ENCODE results near the gene PTDSS2.
"Not testable (repeated sequence)": the region's sequence is repeated elsewhere in the genome, so short reads cannot be mapped to it uniquely, and the experiment has no call there.

Gene PTDSS2

DNA sequence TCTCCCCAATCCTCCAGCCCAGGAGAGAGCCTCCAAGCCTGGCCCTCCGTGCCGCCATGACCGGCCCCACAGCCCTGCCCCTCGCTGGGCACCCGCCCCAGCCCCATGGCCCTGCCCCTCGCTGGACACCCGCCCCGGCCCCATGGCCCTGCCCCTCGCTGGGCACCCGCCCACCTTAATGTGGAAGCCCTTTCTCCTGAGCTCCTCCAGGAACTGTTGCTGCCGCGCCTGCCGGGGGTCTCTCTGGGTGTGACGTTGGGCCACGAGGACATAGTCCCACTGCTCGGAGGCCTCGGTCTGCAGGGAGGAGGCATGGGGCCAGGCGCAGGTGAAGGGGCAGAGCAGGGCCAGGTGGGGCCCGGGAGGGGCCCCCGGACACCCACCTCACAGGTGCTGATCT, 16.4 kb upstream of the PTDSS2 start:
- DNase-seq: no peak

- DNase-seq: no peak
Observed at GRCh38 chr11:434496-434895, 15.6 kb upstream of the PTDSS2 start.

GRCh38 chr11:434999-435740, 14.9 kb upstream of the PTDSS2 start:
- not testable (repeated sequence) for DNase-seq

DNA sequence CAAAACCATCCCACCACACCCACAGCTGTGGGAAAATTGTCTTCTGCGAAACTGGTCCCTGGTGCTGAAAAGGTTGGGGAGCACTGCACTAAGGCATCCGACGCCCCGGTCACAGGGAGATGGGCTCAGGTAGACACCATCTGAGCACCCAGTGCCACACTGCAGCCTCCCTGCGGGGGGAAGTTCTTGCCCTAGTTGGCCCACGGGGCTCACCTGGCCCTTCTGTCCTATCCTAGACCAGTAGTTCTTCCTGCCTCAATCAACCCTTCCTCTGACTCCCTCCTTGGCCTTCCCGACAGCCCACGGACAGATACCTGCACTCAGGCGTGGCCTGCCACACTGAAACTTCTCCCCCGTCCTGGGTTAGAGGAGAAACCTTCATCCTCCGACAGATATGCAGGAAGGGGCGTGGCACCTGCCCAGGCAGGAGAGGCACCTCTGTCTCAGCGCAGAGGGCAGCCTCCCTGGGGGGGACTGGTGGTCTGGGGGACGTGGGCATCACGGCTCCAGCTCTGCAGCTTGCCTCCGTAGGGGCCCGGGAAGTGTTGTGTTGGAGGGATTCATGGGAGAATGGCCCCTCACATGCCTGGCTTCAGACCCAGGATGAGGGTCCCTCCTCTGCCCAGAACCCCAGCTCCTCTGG, 12.7 kb upstream of the PTDSS2 start:
- no peak for DNase-seq

- DNase-seq: no peak
Observed at GRCh38 chr11:438101-438844, 11.8 kb upstream of the PTDSS2 start.

- no peak for DNase-seq
Observed at GRCh38 chr11:439315-440064, 10.6 kb upstream of the PTDSS2 start.

GRCh38 chr11:440065-441042, 9.7 kb upstream of the PTDSS2 start:
- peak; percentile 44 for DNase-seq

- DNase-seq: peak; percentile 80
Observed at GRCh38 chr11:441043-441417, 9.0 kb upstream of the PTDSS2 start.

DNA sequence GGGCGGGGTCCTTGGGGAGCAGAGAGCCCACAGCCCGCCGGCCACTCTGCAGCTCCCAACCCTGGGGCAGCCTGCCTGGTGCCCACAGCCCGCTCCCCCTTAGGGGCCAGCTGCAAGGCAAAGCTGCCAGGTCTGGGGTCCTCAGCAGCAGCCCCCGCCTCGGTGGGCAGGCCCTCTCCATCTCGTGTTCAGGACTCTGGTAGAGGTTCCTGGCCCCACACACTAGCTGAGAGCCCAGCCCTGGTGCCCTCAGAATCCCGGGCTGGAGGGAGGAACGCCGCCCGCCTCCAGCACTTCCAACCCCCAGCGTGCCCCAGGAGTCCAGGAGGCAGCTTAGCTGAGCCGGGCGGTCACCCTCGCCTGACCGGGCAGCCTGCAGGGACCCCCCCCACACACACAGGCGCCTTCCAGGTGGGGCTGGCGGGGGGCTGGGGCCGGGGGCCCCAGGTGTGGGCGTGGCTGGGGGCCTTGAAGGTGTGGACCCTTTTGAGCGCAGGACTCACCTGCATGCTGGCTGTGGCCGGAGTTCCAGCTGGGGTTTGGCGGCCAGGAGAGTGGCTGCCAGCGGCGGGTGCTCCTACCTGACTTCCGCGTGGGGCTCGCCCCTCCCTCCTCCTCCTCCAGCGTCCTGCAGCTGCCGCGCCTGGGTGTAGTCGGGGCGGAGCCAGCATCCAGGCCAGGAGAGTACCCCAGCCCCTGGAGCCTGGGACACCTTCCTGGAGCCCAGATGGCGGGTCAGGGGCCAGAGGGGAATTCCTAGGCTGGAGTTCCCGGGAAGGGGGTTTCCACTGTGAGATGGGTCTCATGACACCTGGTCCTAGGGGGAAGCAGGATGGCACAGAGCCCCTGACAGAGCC, 8.4 kb upstream of the PTDSS2 start, which contains the start of gene ANO9:
TSS of gene ANO9 (minus strand) at position 594 of the 857 bp plus-strand sequence. CDS start at position 509, 85 bp downstream.
- DNase-seq: peak; percentile 96

DNA sequence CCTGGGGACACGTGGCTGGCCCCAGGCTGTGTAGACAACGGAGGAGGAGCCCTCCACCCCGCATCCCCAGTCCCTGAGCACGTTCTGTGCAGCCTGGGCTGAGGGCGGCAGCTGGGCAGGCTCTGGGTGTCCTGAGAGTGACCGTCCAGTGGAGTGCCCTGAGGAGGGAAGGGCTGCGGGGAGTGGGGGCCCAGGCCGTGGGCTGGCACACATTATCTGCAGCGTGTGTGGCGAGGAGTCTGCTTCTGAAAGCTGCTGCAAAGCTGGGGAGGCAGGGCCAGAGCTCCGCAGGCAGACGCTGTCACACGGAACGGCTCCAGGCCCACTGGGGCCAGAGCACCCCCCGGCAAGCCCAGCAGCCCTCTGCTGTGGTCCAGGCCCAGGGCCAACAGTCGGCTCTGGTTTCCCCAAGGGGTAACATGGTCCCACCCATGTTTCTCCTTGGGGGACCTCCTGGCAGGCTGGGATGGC, 7.4 kb upstream of the PTDSS2 start:
- peak; percentile 46 for DNase-seq

GRCh38 chr11:443542-444199, 6.4 kb upstream of the PTDSS2 start:
- peak; percentile 61 for DNase-seq

GRCh38 chr11:444396-445144, 5.5 kb upstream of the PTDSS2 start:
- DNase-seq: peak; percentile 99

DNA sequence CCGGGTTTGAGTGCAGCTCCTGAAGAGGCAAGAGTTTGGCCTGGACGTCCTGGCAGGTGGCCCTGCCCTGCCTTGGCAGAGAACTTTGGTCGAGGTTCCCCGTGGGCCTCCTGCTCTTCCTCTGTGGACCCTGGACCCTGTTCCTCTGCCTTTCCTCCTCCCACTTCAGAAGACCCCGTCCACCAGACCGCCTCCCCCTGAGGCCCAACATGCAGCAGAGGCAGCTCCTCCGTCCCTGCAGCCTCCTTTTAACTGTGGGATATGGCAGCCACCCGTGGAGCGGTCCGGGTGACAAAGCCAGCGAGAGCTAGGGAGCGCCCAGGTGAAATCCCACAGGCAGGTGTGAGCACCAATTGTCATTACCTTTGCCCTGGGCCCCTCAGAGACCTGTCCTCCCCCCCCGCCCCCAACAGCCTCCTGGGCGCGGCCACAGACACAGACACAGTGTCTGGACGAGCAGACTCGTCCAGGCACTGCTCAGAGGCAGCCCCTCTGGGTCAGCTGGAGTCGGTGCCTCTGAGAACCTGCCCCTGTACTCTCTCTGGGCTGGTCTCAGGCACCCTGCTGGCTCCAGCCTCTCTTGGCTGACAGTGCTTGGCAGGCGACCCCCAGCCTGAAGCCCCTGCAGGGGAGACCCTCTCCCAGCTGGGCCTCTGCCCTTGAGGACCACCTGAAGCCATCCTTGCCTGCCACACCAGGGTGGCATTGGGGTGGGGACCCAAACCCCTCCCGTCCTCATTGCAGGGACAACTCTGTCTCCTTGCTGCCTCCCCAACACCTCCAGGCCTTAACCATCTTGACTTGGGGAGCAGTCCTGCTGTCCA, 4.1 kb upstream of the PTDSS2 start:
- DNase-seq: peak; percentile 74

GRCh38 chr11:446891-447290, 3.2 kb upstream of the PTDSS2 start:
- DNase-seq: peak; percentile 80

DNA sequence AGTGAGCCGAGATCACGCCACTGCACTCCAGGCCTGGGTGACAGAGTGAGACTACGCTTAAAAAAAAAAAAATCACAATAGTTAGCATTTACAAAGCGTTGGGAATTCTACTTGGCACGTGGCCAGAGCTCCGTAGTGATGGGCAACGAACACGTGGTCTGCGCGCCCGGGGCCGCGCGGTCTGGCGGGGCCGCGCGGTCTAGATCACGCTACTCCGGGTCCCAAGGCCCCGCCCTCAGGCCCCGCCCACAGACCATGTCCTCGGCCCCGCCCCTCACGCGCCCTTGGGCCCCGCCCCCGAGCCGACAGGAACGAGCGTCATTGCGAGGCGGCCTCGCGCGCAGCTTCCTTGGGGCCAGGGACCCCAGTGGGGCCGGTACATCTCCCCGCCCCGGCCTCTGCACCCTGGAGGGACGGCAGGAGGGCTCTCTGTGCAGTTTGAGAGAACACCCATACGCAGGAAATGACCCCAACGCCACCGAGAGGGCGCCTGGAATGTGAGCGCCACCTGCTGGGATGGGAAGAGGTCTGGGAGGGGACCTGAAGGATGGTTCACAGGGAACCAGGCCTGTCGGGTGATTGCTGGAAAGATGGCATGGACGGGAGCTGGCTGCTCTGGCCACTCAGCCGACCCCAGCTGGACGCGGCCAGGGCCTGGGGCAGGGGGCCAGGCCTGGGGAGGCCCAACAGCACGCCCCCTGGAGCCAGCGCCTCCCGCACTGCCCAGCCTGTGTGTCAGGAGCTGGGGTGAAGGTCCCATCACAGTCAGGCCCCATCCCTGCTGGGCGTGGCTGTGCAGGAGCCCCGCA, 2.0 kb upstream of the PTDSS2 start:
- peak; percentile 100 for DNase-seq

DNA sequence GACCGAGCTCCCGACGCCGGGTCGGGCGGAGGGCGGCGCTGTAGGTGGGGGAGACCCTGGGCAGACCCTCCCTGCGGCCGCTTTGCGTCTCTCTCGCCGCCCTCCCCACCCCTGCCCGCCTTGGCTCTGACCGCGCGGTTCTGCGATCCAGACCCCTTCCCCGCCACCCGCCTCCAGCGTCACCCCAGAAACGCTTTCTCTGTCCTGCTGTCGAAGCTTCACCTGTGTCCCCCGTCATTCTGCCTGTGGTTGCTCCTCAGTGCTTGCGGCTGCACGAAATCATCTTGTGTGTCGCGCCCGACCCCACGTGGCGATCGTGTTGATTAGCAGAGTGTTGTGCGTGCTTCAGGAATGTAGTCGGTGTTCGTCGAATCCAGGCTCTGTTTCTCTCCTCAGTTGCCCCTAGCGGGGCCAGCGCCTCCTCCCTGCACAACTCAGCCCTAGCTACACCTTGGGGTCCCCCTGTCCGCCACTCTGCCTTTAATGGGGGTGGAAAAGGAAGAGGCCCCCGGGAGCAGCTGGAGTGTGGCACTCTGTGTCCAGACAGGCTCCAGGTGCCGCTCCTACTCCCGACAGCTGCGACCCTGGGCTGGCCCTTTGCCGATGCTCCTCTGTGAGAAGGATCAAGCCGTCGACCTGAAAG, 851 bp downstream of the PTDSS2 start:
- DNase-seq: peak; percentile 90

DNA sequence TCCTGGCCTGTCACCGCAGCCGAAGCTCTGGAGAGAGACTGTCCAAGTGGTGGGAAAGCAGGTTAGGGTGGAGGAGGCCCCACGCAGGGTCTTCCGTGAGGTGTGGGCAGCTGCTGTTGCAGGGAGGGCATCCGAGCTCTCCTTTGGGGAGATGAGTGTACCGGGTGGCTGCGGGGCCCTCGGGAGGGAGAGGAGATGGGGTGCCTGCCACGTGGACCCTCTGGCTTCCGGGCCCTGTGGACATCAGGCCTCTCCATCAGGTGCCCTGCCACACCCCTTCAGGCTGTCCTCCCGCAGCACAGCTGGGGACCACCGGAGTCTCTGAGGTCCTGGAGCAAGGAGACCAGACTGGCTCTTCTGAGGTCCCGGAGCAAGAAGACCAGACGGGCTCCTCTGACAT, 1.7 kb downstream of the PTDSS2 start:
- no peak for DNase-seq
